GM10847 (cell line): ENCODE results near the gene RIMBP2.

Source experiments
- POLR2A ChIP-seq: IDR thresholded peaks from 2 replicates; pipeline ENCODE4 v1.6.1; 2011; ENCODE audit not compliant: insufficient read length; ENCODE audit errors: extremely low read depth

Gene RIMBP2

GRCh38 chr12:130357729-130358330, 358.3 kb downstream of the RIMBP2 start:
- no peak for TF ChIP-seq POLR2A

GRCh38 chr12:130357241-130357640, 358.9 kb downstream of the RIMBP2 start:
- no peak for TF ChIP-seq POLR2A

- no peak for TF ChIP-seq POLR2A
Observed at GRCh38 chr12:130356222-130356621, 359.9 kb downstream of the RIMBP2 start.

GRCh38 chr12:130354407-130354806, 361.7 kb downstream of the RIMBP2 start:
- TF ChIP-seq POLR2A: no peak

- TF ChIP-seq POLR2A: no peak
Observed at GRCh38 chr12:130353081-130353480, 363.0 kb downstream of the RIMBP2 start.

GRCh38 chr12:130351326-130351725, 364.8 kb downstream of the RIMBP2 start:
- TF ChIP-seq POLR2A: no peak

- TF ChIP-seq POLR2A: no peak
Observed at GRCh38 chr12:130350715-130351114, 365.4 kb downstream of the RIMBP2 start.

- no peak for TF ChIP-seq POLR2A
Observed at GRCh38 chr12:130347588-130347987, 368.5 kb downstream of the RIMBP2 start.
